ENCODE results near the gene SPTAN1.

Gene SPTAN1

DNA sequence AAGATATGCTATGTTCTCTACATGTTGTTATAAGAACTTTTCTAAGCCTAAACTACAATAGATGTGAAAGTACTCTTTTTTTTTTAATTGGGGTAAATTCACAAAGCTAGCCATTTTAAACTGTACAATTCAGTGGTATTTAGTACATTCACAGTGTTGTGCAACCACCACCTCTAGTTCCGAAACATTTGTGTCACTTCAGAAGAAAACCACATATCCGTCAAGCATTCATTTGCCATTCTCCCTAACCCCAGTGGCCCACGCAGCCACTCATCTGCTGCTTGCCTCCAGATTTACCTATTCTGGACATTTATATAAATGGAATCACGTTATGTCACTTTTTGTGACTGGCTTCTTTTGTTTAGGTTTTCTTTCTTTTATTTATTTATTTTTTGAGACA is 43.1 kb downstream of the SPTAN1 start:
- in situ Hi-C loops (cut with MboI; ENCODE audit: low sequenced_read_pairs), result no loop called here

DNA sequence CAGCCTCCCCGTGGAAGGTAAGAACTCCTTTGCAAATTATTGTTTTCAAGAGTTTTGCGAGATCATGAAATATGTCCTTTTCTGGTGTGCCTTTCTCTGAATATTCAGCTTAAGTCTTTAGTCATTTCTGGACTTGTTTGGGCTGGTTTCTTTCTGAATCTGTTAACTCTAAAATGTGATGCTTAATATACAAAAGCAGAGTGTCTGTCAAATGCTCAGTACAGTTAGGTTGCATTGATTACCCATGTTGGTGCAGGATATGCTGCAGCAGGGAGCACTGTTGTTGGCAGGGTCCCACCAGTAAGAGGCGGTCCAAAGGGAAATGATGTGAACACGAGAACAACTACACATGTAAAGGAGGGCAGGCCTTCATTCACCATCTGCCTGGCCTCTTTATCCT is 47.7 kb downstream of the SPTAN1 start:
- in situ Hi-C loops (cut with MboI; ENCODE audit: low sequenced_read_pairs), result no loop called here

DNA sequence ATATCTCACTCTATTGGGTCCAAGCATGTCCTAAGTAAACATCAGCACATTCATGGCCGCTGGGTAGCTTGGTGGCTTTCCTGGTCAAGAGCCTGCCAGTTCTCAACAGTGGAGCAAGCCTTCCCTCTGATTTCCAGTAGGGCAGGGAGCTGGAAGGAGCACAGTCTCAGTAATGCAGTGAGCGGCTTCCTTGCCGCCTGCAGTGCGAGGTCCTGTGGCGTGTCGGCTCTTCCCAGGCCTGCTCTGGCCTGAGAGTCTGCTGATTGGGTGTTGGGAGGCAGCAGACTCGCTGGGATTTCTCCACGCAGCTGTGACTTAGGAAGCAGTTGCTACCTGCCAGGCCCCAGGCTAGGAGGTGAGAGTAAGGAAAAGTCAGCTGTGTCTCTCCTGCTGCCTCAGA is 51.3 kb downstream of the SPTAN1 start:
- in situ Hi-C loops (cut with MboI; ENCODE audit: low sequenced_read_pairs), result no loop called here

DNA sequence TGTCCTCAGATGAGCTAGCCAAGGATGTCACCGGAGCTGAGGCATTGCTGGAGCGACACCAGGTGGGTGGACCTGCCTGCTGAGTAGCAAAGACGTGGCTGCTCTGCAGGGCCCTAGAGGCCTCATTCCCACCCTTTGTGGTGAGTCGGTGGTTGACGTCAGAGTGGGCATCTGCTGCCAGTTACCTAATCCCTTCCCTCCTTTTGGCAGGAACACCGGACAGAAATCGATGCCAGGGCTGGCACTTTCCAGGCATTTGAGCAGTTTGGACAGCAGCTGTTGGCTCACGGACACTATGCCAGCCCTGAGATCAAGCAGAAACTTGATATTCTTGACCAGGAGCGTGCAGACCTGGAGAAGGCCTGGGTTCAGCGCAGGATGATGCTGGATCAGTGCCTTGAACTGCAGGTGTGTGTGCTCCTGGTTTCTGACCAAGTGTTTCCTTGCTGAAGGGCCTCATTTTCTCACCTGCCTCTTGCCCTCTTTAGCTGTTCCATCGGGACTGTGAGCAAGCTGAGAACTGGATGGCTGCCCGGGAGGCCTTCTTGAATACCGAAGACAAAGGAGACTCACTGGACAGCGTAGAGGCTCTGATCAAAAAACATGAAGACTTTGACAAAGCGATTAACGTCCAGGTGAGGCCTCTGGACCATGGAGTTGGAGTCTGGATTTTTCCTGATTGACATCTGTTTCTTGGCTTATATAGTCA is 55.4 kb downstream of the SPTAN1 start:
- in situ Hi-C loops (cut with MboI; ENCODE audit: low sequenced_read_pairs), result no loop called here

DNA sequence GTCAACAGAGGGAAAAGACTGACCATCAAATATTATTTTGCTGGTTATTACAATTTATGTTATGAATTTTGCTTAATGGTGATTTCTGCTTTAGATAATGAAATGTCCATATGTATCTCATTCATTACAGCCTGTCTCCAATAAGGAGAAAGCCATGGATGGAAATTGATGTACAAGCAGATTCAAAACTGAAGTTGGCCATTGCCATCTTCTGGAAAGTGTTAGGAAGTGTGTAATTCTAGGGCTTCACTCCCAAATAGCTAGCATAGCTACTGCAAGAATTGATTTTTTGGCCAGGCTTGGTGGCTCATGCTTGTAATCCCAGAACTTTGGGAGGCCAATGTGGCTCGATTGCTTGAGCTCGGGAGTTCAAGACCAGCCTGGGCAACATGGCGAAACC is 58.5 kb downstream of the SPTAN1 start:
- in situ Hi-C loops (cut with MboI; ENCODE audit: low sequenced_read_pairs), result no loop called here

DNA sequence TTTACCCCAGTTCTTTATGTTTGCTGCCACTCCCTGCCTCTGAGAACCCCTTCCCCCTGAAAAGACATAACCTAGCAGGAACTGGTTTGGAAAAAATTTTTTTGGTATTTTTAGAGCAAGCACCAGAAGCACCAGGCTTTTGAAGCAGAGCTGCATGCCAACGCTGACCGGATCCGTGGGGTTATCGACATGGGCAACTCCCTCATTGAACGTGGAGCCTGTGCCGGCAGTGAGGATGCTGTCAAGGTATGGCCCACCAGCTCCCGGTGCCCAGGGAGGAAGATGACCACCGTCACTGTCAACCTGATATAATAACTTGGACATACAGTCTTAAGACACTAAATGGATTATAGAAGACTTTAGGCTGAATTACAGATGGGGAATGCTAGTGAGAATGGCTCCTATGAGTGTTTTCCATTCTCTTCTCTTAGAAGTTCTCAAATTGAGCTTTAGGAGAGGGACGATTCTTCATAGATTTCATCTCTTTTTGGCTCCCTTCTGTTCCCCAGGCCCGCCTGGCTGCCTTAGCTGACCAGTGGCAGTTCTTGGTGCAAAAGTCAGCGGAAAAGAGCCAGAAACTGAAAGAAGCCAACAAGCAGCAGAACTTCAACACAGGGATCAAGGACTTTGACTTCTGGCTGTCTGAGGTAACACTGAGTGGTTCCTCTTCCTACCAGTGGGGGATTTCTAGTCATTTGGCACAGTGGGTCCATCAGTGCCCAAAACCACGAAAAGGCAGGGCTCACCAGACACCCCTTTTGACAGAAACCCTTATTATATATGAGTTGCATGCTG is 59.4 kb downstream of the SPTAN1 start:
- in situ Hi-C loops (cut with MboI; ENCODE audit: low sequenced_read_pairs), result no loop called here

DNA sequence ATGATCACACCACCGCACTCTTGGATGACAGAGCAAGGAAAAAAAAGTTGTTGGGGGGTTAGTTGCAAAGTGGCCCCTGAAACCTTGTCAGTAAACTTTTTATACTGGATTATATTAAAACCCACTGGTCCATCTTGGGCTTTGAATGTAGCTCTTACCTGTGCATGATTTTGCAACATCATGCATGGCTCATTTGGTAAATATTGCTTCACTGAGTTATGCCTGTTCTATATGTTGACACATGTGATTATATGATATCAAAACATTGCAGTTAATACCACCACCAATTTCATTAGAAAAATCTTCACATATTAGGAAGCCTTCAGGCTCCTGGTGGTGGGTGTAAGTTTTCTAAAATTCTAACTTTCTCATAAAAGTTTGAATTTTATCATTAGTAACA is 62.3 kb downstream of the SPTAN1 start:
- in situ Hi-C loops (cut with MboI; ENCODE audit: low sequenced_read_pairs), result no loop called here

DNA sequence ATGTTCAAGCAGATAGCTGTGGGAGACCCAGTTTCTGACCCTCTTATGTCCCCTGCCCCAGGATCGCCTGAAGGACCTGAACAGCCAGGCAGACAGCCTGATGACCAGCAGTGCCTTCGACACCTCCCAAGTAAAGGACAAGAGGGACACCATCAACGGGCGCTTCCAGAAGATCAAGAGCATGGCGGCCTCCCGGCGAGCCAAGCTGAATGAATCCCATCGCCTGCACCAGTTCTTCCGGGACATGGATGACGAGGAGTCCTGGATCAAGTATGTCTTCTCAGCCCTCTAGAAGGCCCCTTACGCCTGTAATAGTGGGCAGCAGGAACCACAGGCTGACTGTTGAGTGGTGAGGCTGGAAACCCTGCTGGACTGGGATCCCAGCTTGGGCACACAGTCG is 63.2 kb downstream of the SPTAN1 start:
- in situ Hi-C loops (cut with MboI; ENCODE audit: low sequenced_read_pairs), result no loop called here

DNA sequence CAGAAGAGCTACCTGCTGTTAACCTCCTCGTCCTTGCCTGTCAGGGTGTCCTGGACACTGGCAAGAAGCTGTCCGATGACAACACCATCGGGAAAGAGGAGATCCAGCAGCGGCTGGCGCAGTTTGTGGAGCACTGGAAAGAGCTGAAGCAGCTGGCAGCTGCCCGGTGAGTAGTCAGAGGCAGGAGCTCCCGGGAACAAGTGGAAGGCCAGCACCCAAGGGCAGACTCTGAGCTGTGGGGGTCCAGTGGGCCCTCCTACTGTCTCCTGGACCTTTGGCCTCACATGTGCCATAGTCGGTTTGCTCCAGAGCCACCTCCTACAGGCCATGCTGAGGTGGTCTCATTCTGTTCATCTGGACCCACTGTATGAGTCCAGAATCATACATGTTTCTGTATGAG is 65.6 kb downstream of the SPTAN1 start:
- in situ Hi-C loops (cut with MboI; ENCODE audit: low sequenced_read_pairs), result no loop called here

DNA sequence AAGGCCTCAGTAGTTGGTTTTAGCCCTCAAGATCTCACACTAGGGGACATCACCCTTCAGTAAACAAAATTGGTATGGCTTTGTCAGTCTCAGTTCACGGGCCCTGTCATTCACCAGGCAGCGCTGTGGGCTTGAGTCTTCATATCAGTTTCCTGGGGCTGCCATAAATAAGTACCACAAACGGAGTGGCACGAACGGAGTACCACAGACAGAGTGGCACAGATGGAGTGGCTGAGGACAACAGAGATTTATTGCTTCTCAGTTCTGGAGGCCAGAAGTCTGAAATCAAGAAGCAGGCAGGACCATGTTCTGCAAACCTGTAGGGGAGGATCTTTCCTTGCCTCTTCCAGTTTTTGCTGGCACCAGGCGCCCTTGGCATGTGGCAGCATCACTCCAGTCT is 66.7 kb downstream of the SPTAN1 start:
- in situ Hi-C loops (cut with MboI; ENCODE audit: low sequenced_read_pairs), result no loop called here

DNA sequence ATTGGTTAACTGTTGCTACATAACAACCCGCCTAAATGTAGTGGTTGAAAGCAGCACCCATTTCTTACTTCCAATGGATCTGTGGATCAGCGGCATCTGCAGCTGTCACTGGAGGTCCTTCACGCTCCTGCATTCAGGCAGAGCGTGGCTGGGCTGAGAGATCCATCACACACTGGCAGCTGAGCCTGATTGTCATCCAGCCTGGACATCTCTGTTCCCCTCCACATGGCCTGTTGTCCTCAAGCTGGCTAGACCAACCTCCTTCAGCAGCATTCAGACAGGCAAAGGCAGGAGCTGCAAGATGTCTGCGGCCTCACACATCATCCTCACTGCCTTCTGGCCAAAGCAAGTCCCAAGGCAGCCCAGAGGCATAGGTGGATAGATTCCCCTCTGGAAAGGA is 67.4 kb downstream of the SPTAN1 start:
- in situ Hi-C loops (cut with MboI; ENCODE audit: low sequenced_read_pairs), result no loop called here

DNA sequence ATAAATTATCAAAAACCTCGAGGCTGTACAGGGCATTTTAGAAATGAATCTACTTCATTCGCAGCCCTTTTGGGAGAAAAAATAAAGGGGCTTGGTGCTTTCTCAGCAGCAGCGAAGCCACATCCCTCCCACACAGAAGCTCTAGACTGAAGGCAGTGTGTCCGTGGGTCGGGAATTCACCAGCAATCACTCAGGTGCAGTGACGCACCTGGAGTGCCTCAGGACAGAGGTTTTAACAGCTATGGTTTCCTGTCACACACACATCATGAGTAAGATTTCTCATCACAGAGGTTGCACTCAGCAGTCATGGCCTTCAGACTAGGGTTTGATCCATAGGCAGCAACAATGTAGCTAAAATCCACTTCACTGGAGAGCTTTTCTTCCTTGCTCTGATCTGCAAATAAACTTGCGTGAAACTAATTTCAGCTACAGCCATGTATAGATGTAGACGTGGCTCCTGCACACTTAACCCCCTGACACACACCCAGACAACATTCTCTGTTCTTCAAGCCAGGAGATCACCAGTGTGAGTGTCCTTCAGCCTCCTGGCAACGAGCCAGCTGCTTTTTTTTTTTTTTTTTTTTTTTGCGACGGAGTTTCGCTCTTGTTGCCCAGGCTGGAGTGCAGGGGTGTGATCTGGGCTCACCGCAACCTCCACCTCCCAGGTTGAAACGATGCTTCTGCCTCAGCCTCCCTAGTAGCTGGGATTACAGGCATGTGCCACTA is 69.5 kb downstream of the SPTAN1 start:
- in situ Hi-C loops (cut with MboI; ENCODE audit: low sequenced_read_pairs), result no loop called here

DNA sequence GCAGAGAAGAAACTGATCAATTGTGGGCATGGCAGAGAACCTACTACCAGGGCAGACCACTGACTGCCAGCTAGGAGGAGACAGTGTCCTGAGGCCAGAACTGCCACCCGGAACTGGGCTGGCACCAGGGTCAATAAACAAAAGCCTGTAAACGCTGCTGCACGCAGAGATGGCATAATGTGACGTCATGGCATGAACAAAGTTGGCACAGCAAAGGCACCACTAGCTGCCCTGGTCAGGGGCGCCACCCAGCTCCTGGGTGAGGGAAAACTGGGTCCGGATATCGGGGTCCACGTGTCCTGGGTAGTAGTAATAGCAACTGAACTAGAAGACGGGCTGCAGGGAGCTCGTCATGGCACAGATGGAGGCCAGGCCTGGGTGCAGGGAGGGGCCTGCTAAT is 72.2 kb downstream of the SPTAN1 start:
- in situ Hi-C loops (cut with MboI; ENCODE audit: low sequenced_read_pairs), result no loop called here

DNA sequence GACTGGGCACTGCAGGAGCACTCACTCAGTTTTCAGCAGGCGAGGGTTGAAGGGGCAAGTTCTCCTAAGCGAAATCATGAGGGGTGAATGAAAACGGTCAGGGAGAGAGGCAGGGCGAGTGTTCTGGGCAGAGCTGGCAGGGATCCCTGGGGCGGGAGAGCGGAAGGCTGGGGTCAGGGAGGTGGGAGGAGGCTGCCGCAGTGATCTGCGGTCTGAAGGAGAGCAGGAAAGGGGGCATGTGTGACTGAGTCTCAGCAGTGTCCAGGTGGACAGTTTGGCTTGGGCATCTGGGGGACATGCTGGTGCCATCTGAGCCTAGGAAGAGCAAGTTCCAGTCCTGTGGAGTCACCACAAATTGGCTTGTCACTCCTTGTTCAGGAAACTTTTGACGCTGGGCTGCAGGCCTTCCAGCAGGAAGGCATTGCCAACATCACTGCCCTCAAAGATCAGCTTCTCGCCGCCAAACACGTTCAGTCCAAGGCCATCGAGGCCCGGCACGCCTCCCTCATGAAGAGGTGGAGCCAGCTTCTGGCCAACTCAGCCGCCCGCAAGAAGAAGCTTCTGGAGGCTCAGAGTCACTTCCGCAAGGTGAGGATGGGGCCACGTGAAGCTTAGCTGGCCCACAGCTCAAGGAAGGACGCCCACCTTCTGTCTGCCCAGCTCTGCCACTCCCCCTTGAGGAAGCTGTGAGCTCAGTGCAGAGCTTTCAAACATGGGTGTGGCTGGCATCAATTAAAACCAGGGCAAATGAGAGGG is 73.2 kb downstream of the SPTAN1 start:
- in situ Hi-C loops (cut with MboI; ENCODE audit: low sequenced_read_pairs), result no loop called here

DNA sequence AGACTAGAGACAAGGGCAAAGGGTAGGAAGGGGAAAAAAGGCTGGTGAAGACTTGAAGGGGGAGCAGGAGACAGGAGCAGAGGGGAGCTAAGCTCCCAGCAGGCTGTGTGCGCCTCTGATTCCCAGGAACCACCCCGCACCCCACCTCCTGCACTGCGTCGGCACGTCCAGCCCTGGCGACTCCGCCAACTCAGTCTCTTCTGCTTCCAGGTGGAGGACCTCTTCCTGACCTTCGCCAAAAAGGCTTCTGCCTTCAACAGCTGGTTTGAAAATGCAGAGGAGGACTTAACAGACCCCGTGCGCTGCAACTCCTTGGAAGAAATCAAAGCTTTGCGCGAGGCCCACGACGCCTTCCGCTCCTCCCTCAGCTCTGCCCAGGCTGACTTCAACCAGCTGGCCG is 73.8 kb downstream of the SPTAN1 start:
- in situ Hi-C loops (cut with MboI; ENCODE audit: low sequenced_read_pairs), result no loop called here

DNA sequence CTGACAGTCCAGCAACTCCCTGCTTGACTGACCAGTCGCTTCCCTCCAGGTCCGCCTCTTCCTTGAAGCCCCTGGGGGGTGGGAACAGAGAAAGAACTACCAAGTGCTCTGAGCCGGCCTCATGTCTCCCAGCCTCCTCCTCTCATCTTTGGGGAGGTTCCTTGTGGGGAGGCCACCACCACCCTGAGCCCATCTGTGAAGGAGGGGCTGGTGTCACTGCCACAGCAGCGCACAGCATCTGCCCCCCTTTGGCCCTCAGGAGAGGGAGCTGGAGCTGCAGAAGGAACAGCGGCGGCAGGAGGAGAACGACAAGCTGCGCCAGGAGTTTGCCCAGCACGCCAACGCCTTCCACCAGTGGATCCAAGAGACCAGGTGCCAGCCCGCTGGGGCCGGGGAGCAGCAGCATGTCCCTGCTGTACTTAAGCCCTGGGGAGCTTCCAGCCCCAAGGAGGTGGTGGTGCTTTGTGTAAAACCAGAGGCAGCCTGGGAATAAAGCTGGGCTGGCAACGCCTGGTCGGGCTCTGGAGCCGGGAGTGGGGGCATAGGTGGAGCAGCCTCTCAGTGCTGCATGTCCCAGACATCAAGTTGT is 74.8 kb downstream of the SPTAN1 start:
- in situ Hi-C loops (cut with MboI; ENCODE audit: low sequenced_read_pairs), result no loop called here

DNA sequence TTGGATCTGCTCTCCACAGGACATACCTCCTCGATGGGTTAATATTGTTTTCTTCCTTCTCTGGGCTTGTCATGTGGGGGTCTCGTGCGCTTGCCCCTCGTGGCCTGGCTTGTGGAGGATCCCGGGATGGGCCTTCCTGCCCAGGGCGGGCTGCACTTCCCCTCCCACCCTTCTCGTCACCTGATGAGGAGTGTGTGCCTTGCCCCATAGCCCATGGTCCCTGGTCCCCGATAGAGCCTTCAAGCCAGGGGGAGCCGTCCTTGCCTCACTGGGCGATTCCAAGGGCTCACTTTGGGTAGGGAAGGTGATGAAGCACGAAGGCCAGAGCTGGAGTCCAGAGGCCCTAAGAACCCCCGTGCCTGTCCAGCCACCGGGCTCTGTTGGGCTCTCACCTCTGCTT is 75.5 kb downstream of the SPTAN1 start:
- in situ Hi-C loops (cut with MboI; ENCODE audit: low sequenced_read_pairs), result no loop called here

DNA sequence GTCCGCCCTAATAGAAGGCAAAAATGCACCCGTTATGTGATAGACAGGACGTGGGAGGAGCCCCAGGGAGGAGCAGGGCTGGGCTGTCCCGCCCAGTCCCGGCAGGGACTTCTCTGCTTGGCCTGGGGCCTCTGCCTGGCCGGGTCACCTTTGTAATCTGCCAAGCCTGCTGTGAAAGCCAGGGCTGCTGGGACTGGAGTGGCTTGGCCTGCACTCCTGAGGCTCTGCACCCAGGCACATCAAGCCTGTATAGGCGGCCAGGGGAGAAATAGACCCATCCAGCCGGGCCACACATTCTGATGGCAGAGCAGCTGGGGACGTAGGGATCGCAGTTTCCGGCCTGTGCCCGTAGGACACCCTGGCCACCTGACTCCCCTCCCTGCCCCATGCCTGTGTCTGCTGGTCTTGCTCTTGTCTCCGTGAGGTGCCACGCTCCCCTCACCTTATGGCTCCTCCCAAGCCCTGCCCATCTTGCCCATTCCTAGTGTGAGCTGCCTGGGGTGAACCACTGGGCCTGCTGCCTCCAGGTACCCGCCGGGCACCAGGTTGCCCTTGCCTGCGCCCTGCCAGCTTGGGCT is 76.2 kb downstream of the SPTAN1 start:
- in situ Hi-C loops (cut with MboI; ENCODE audit: low sequenced_read_pairs), result no loop called here

DNA sequence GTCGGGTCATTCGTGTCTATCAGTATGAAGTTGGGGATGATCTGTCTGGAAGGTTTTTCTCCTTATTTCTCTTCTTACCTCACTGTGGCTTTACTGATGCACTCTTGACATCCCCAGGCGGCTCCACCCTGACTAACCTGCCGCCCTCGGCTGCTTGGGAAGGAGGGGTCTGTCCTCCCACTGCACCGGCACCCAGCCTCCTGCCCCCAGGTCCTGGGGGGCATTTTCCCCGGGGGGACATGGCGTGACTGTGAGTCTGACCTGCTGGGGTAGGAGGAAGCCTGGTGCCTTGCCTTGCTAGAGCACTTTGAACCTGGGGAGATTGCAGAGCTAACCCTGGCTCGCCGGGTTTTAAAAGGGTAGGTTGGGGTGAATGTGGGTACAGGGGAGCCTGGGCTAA is 76.7 kb downstream of the SPTAN1 start:
- in situ Hi-C loops (cut with MboI; ENCODE audit: low sequenced_read_pairs), result no loop called here

DNA sequence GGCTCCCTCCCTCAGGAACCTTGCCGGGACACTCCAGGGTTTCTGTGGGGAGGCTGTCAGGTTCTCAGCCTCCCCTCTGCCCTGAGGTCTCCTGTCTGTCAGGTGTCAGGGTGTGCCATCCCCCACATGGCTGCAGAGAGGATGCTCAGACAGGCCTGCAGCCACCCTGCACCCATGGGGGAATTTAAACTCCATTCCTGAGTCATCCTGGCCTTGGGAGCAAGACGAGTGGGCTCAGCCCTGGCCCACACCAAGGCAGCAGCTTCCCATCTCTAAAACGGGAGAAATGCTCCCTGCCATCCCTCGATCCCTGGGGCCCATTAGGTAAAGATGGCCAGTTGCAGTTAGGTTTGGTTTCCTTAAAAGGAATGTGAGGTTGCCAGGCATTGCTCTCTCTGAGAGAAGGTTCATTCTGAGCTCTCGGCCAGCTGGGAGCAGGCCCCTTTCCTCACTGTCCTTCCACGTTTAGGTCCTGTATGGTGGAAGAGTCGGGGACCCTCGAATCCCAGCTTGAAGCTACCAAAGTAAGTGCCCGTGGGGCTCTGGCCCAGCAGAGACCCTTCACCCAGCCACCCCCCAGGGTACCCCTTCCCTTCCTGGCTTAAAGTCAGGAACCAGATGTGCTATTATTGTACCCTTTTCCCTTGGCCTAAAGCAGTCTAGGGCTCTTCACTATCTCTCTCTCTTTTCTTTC is 77.6 kb downstream of the SPTAN1 start:
- in situ Hi-C loops (cut with MboI; ENCODE audit: low sequenced_read_pairs), result no loop called here
